GDM1 (cell line): ENCODE results near the gene MYOM1.

Experiments used
- DNase-seq: peaks from one replicate; lab custom pipeline; 2025; lab: John Stamatoyannopoulos, UW

The MYOM1 gene

GRCh38 chr18:3117493-3118192 lies 102.1 kb downstream of the MYOM1 start:
- DNase-seq, result no peak

GRCh38 chr18:3115447-3116030 lies 104.2 kb downstream of the MYOM1 start:
- DNase-seq, result no peak

GRCh38 chr18:3114451-3114850 lies 105.3 kb downstream of the MYOM1 start:
- DNase-seq, result no peak

GRCh38 chr18:3114026-3114425 lies 105.7 kb downstream of the MYOM1 start:
- DNase-seq, result no peak

GRCh38 chr18:3111523-3112240 lies 108.1 kb downstream of the MYOM1 start:
- DNase-seq, result no peak

- DNase-seq, result no peak
Observed at GRCh38 chr18:3110034-3110752, 109.6 kb downstream of the MYOM1 start.

- no peak for DNase-seq
Observed at GRCh38 chr18:3107740-3108151, 112.0 kb downstream of the MYOM1 start.

GRCh38 chr18:3104190-3105054 lies 115.3 kb downstream of the MYOM1 start:
- no peak for DNase-seq

- no peak for DNase-seq
Observed at GRCh38 chr18:3103576-3103975, 116.2 kb downstream of the MYOM1 start.

- DNase-seq, result no peak
Observed at GRCh38 chr18:3102983-3103382, 116.8 kb downstream of the MYOM1 start.

- no peak for DNase-seq
Observed at GRCh38 chr18:3100498-3101132, 119.2 kb downstream of the MYOM1 start.

GRCh38 chr18:3099327-3099726 lies 120.4 kb downstream of the MYOM1 start:
- no peak for DNase-seq

- no peak for DNase-seq
Observed at GRCh38 chr18:3097082-3097481, 122.7 kb downstream of the MYOM1 start.

- DNase-seq, result no peak
Observed at GRCh38 chr18:3095921-3096320, 123.8 kb downstream of the MYOM1 start.

- DNase-seq, result no peak
Observed at GRCh38 chr18:3094338-3094684, 125.5 kb downstream of the MYOM1 start.

GRCh38 chr18:3093624-3094337 lies 126.0 kb downstream of the MYOM1 start:
- DNase-seq, result no peak

GRCh38 chr18:3092727-3093126 lies 127.0 kb downstream of the MYOM1 start:
- no peak for DNase-seq

- no peak for DNase-seq
Observed at GRCh38 chr18:3089579-3089978, 130.2 kb downstream of the MYOM1 start.

GRCh38 chr18:3088449-3088848 lies 131.3 kb downstream of the MYOM1 start:
- DNase-seq, result no peak

GRCh38 chr18:3086871-3087270 lies 132.9 kb downstream of the MYOM1 start:
- DNase-seq, result no peak

- no peak for DNase-seq
Observed at GRCh38 chr18:3085612-3086011, 134.2 kb downstream of the MYOM1 start.
